RWPE1 (cell line): ENCODE measurements around the gene NCBP2.

Experiments
- CTCF ChIA-PET: fragments of 350-600 bp; sonication (Branson Sonifier 250); formaldehyde crosslinking; extraction: SDS; loops from one replicate; lab custom pipeline; 2021; lab: Yijun Ruan, JAX
- POLR2A ChIA-PET: fragments of 400-600 bp; formaldehyde crosslinking; extraction: SDS; loops from one replicate; lab custom pipeline; 2020; ENCODE audit warnings: antibody characterized with exemption; ENCODE audit not compliant: low non-redundant PET; lab: Yijun Ruan, JAX
- DNase-seq: peaks from one replicate; pipeline ENCODE4 v3.0.0; 2012; ENCODE audit warnings: low spot score
- H3K27ac ChIP-seq: fragments of 450-650 bp; 2 replicates; pipeline ENCODE4 v1.5.1; 2017
- TF ChIP-seq, protein P1 (sequence below): fragments of 450-650 bp; conservative IDR thresholded peaks from 2 replicates; pipeline ENCODE4 v1.5.1; 2017; ENCODE audit warnings: low read depth, mild to moderate bottlenecking

NCBP2 gene

DNA sequence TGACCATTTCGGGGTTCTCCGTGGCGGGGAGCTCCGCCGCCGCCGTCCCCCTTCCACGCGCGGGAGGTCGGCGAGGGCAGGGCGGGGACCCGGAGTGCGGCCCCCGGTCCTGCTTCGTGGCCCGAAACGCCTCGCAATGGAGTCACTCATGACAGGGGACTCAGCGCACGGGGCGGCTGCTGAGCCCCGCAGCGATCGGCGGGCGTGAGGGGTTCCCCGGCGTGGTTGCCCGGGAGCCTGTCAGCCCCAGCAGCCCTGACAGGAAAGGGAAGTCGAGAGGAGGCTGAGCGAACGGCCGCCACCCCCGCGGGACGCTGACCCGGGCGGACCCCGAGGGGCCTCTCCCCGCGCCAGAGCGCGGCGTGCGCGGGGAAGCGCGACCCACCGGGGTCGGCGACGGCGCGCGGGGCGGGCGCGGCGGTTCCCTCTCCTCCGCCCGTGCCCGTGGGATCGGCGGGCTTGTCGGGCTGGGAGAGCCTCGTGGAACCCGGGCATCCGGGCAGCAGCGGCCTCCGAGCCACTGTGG, 26.9 kb upstream of the NCBP2 start:
- DNase-seq: peak; percentile 43
- peak overlapping the region; percentile 80 for H3K27ac ChIP-seq
- POLR2A ChIA-PET: no interaction called here
- CTCF ChIA-PET: interaction anchor here (0.5 to 2.2 kb wide), 8 partner anchors 10 to 360 kb away, joined by 3 to 7 read pairs (median 4); no protein-coding TSS in a partner anchor
- TF ChIP-seq, protein P1, sequence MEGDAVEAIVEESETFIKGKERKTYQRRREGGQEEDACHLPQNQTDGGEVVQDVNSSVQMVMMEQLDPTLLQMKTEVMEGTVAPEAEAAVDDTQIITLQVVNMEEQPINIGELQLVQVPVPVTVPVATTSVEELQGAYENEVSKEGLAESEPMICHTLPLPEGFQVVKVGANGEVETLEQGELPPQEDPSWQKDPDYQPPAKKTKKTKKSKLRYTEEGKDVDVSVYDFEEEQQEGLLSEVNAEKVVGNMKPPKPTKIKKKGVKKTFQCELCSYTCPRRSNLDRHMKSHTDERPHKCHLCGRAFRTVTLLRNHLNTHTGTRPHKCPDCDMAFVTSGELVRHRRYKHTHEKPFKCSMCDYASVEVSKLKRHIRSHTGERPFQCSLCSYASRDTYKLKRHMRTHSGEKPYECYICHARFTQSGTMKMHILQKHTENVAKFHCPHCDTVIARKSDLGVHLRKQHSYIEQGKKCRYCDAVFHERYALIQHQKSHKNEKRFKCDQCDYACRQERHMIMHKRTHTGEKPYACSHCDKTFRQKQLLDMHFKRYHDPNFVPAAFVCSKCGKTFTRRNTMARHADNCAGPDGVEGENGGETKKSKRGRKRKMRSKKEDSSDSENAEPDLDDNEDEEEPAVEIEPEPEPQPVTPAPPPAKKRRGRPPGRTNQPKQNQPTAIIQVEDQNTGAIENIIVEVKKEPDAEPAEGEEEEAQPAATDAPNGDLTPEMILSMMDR: no peak

DNA sequence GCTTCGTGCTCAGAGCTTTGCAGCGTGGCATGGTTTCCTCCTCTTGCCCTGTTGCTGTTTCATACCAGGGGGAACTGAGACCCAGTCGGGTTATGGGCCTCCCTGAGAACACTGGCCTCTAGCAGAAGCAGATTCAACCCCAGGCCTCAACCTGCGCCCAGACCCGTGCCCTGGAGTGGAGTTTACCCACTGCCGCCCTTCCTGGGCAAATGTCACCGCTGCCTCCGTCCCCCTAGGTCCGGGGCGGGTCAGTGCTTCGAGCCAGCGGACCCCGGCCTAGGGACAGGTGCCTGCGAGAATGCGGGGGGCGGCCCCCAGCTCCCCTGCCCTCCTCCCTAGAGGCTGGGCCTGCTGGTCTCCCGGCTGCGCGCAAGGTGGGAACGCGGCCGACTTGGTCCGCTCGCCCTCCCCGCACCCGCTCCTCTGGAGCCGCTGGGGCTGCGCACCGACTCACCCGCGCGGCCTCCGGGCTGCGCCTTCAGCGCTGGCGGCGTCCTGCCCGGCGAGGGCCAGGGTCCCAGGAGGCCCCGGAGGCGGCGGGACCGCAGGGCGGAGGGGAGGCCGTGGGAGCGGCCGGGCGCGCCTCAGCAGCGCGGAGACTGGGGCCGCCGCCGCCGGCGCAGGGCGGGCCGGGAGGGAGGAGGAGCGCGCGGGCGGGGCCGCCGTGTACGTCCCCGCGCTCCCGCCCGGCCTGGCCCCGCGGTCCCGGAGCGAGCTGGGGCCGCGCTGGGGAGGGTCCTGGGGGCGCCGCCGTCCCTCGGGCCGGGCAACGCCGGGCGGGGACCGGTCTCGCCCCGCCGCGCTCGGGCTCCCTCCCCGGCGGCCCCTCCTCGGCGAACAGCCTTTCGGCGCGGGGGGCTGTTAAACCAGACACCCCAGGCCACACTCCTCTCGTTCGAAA, 26.2 kb upstream of the NCBP2 start, which contains the start of gene PIGZ:
PIGZ (minus strand) TSS at position 601 of the 901 bp plus-strand sequence. CDS start 16,802 bp downstream, outside the sequence.
- CTCF ChIA-PET: interaction anchor here (0.6 kb wide), 1 partner anchor 62 kb away, joined by 3 read pairs; no protein-coding TSS in a partner anchor
- POLR2A ChIA-PET: no interaction called here
- H3K27ac ChIP-seq: peak within 1 kb of the TSS; percentile 80
- TF ChIP-seq, protein P1: no peak
- DNase-seq: peak; percentile 44

DNA sequence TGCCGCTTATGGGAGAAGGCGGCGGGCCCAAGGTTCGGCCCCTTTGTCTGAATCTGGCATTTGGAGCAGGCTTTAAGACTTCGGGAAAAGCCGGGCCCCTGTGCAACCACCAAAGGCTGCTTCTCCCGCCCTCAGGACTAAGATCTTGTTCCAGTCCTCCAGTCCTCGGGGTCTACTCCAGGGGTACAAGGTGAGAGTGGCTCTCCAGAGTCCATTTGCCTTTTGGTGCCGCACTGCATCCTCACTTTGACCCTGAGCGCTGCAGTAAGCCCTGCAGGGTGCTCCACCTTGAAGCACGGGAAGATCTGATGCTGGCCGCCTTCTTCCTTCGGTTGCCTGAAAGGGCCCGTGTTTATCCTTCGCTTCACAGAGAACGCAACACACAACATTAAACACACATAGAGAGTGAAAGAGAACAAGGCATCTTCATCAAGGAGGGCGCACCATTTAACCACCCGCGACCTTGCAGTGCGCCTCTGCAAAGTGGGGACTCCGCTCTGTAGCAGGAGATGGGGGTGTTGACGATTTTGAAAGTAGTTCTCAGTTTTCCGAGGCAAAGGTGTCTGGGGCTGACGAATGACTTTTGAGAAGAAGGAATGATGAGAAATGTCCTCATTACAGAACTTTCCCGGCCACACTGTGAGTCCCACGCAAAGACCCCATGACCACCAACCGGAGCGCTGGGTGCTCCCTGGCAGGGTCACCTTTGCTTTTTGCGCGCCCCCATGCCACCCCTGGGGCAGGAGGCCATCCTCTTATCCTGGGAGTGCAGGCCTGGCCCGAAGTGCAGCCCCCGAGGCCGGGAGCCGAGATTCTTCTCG, 25.3 kb upstream of the NCBP2 start:
- ChIA-PET POLR2A (no interaction called here), CTCF (interaction anchor here (0.6 kb wide), 1 partner anchor 62 kb away, joined by 3 read pairs; no protein-coding TSS in a partner anchor)
- TF ChIP-seq, protein P1: no peak
- peak overlapping the region; percentile 80 for H3K27ac ChIP-seq
- DNase-seq: no peak

DNA sequence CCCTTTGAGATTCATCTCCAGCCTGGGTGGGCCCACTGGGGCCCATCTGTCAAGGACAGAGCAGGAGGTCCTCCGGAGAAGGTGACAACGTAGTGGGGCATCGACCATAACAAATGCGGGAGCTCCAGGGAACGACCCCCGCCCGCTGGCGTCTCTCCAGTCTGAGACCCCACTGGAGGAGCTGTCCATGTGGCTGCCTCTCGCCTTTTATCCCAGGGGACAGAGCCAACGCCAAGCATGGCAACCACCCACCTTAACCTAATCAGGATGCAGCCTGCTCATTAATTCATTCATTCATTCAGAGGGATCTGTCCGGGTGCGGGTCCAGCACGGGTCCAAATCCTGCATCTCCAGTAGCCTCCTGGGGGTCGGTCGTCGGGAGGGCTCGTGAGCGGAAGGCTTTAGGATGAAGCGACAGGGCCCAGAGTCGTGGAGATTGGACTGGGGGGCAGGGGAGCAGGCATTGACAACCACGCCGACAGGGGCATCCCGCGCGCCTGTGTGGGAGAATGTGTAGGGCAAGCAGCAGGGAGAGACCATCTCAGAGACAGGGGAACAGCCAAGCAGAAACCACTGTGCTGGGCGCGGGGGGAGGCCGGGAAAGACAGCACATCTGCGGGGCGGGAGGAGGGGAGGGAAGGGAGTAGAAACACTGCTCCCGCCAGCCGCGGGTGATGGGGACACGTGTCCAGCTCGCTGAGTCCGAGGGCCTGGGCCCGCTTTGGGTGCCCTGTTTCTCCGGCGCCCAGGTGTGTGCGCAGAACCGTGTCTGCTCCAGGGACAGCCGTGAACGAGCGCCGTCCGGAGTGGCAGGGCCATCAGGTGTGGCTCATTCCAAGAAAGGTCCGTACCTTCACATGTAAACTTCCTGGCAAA, 24.4 kb upstream of the NCBP2 start:
- H3K27ac ChIP-seq: no peak overlapping the region
- DNase-seq: no peak
- POLR2A ChIA-PET: no interaction called here
- TF ChIP-seq, protein P1: no peak
- CTCF ChIA-PET: interaction anchor here (0.6 kb wide), 1 partner anchor 78 kb away, joined by 3 read pairs; no protein-coding TSS in a partner anchor

DNA sequence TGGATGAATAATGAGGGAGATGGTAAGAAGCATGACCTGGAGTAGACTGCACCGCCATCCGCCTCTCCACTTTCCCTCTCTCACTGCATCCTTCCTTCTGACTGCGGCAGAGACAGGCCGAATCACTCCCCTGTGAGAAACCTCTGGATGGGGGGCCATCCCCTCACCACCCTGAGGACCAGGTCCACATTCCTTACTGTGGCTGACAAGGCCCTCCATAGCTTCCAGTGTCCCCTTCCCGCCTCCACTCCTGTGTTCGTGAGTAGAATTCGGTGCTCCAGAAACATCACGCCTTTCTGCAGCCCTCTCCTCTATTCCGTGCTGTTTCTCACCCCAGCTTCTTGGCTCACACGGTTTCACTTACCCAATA, 23.5 kb upstream of the NCBP2 start:
- no peak overlapping the region for H3K27ac ChIP-seq
- ChIA-PET POLR2A (no interaction called here), CTCF (interaction anchor here (0.8 kb wide), 1 partner anchor 34 kb away, joined by 3 read pairs; no protein-coding TSS in a partner anchor)
- no peak for DNase-seq
- TF ChIP-seq, protein P1: no peak
